ENCODE data around the gene REEP1.

REEP1 gene

GRCh38 chr2:86302320-86302719 is 35.1 kb downstream of the REEP1 start:
- H3K27ac ChIP-seq, result no peak overlapping the region
- H3K9ac ChIP-seq, result no peak overlapping the region
- no peak for TF ChIP-seq Cebpa-rat (IDR thresholded peaks at IDR 0.05)
- H3K9me3 ChIP-seq (replicated peaks in 1 of 11), result no peaks in the 10 kb centered on the region
- no peak overlapping the region for H3K4me2 ChIP-seq
- H3K4me3 ChIP-seq, result no peak overlapping the region
- no peaks in the 10 kb centered on the region for H4K20me1 ChIP-seq
- no peaks in the 10 kb centered on the region for H3K27me3 ChIP-seq
- no peaks in the 10 kb centered on the region for H3K4me1 ChIP-seq
- no peaks in the 10 kb centered on the region for H3K36me3 ChIP-seq

- TF ChIP-seq Cebpa-rat (IDR thresholded peaks at IDR 0.05), result no peak
- Histone ChIP-seq H3K9ac (no peak overlapping the region), H3K4me3 (no peak overlapping the region), H4K20me1 (no peaks in the 10 kb centered on the region), H3K4me1 (no peaks in the 10 kb centered on the region), H3K27ac (no peak overlapping the region), H3K9me3 (replicated peaks in 1 of 11) (no peaks in the 10 kb centered on the region), H3K27me3 (no peaks in the 10 kb centered on the region), H3K4me2 (peak overlapping the region in 1 of 11 experiments; percentile 7; a peak in 1 of 22 replicates), H3K36me3 (no peaks in the 10 kb centered on the region)
Observed at GRCh38 chr2:86301711-86302202, 35.7 kb downstream of the REEP1 start.

- Histone ChIP-seq H3K9ac (no peak overlapping the region), H3K9me3 (replicated peaks in 1 of 11) (no peaks in the 10 kb centered on the region), H3K4me1 (no peaks in the 10 kb centered on the region), H4K20me1 (no peaks in the 10 kb centered on the region), H3K4me3 (no peak overlapping the region), H3K27me3 (no peaks in the 10 kb centered on the region), H3K4me2 (no peak overlapping the region), H3K36me3 (no peaks in the 10 kb centered on the region), H3K27ac (no peak overlapping the region)
- no peak for TF ChIP-seq Cebpa-rat (IDR thresholded peaks at IDR 0.05)
Observed at GRCh38 chr2:86301009-86301408, 36.4 kb downstream of the REEP1 start.

- no peak overlapping the region for H3K4me3 ChIP-seq
- no peak for TF ChIP-seq Cebpa-rat (IDR thresholded peaks at IDR 0.05)
- no peaks in the 10 kb centered on the region for H3K27me3 ChIP-seq
- H3K36me3 ChIP-seq, result no peaks in the 10 kb centered on the region
- H3K9me3 ChIP-seq (replicated peaks in 1 of 11), result no peaks in the 10 kb centered on the region
- no peak overlapping the region for H3K4me2 ChIP-seq
- H3K9ac ChIP-seq, result no peak overlapping the region
- H4K20me1 ChIP-seq, result no peaks in the 10 kb centered on the region
- H3K4me1 ChIP-seq, result no peaks in the 10 kb centered on the region
- no peak overlapping the region for H3K27ac ChIP-seq
Observed at GRCh38 chr2:86300496-86300895, 36.9 kb downstream of the REEP1 start.

GRCh38 chr2:86298411-86299390 is 38.7 kb downstream of the REEP1 start:
- H4K20me1 ChIP-seq, result no peaks in the 10 kb centered on the region
- no peak overlapping the region for H3K4me2 ChIP-seq
- H3K27ac ChIP-seq, result no peak overlapping the region
- H3K4me1 ChIP-seq, result no peaks in the 10 kb centered on the region
- no peak for TF ChIP-seq Cebpa-rat (IDR thresholded peaks at IDR 0.05)
- H3K4me3 ChIP-seq, result no peak overlapping the region
- no peaks in the 10 kb centered on the region for H3K27me3 ChIP-seq
- H3K36me3 ChIP-seq, result no peaks in the 10 kb centered on the region
- H3K9me3 ChIP-seq (replicated peaks in 1 of 11), result no peaks in the 10 kb centered on the region
- H3K9ac ChIP-seq, result no peak overlapping the region

GRCh38 chr2:86297382-86298147 is 39.9 kb downstream of the REEP1 start:
- Histone ChIP-seq H3K9ac (no peak overlapping the region), H3K27ac (no peak overlapping the region), H3K4me2 (no peak overlapping the region), H4K20me1 (no peaks in the 10 kb centered on the region), H3K4me1 (no peaks in the 10 kb centered on the region), H3K9me3 (replicated peaks in 1 of 11) (no peaks in the 10 kb centered on the region), H3K36me3 (no peaks in the 10 kb centered on the region), H3K4me3 (no peak overlapping the region), H3K27me3 (no peaks in the 10 kb centered on the region)
- TF ChIP-seq Cebpa-rat (IDR thresholded peaks at IDR 0.05), result no peak

- Histone ChIP-seq H3K9ac (no peak overlapping the region), H3K4me3 (no peak overlapping the region), H3K4me2 (no peak overlapping the region), H4K20me1 (no peaks in the 10 kb centered on the region), H3K27ac (no peak overlapping the region), H3K4me1 (no peaks in the 10 kb centered on the region), H3K27me3 (no peaks in the 10 kb centered on the region), H3K36me3 (no peaks in the 10 kb centered on the region), H3K9me3 (replicated peaks in 1 of 11) (no peaks in the 10 kb centered on the region)
- no peak for TF ChIP-seq Cebpa-rat (IDR thresholded peaks at IDR 0.05)
Observed at GRCh38 chr2:86296947-86297346, 40.5 kb downstream of the REEP1 start.

GRCh38 chr2:86295066-86295465 is 42.4 kb downstream of the REEP1 start:
- no peaks in the 10 kb centered on the region for H3K27me3 ChIP-seq
- H3K36me3 ChIP-seq, result no peaks in the 10 kb centered on the region
- H3K9me3 ChIP-seq (replicated peaks in 1 of 11), result no peaks in the 10 kb centered on the region
- no peak for TF ChIP-seq Cebpa-rat (IDR thresholded peaks at IDR 0.05)
- no peak overlapping the region for H3K4me2 ChIP-seq
- no peaks in the 10 kb centered on the region for H4K20me1 ChIP-seq
- H3K4me1 ChIP-seq, result no peaks in the 10 kb centered on the region
- H3K27ac ChIP-seq, result no peak overlapping the region
- H3K4me3 ChIP-seq, result no peak overlapping the region
- H3K9ac ChIP-seq, result no peak overlapping the region

- Histone ChIP-seq H3K9me3 (replicated peaks in 1 of 11) (no peaks in the 10 kb centered on the region), H3K9ac (no peak overlapping the region), H4K20me1 (no peaks in the 10 kb centered on the region), H3K27ac (no peak overlapping the region), H3K4me1 (no peaks in the 10 kb centered on the region), H3K27me3 (no peaks in the 10 kb centered on the region), H3K4me2 (no peak overlapping the region), H3K36me3 (no peaks in the 10 kb centered on the region), H3K4me3 (no peak overlapping the region)
- no peak for TF ChIP-seq Cebpa-rat (IDR thresholded peaks at IDR 0.05)
Observed at GRCh38 chr2:86293612-86294011, 43.8 kb downstream of the REEP1 start.
